Astrocyte (in vitro differentiated cells and primary cell): Measurements from ENCODE around the gene SPATA31D3. TPM values are rescaled to one million over a fixed set of nuclear protein-coding genes. Genes with fewer than 3 reads are reported as not detected.
"Not testable (repeated sequence)": the region's sequence is repeated elsewhere in the genome, so short reads cannot be mapped to it uniquely, and the experiment has no call there.

Experiments
- DNase-seq: peaks from one replicate; pipeline ENCODE4 v3.0.0-alpha.2; 2010; ENCODE audit warnings: low read depth
- FAIRE-seq: peaks from 2 replicates; lab custom pipeline; 2011; peaks lifted over from hg19 to GRCh38; lab: Jason Lieb, UNC
- H2AFZ ChIP-seq: 2 replicates; pipeline ENCODE4 v1.6.0; 2012; ENCODE audit warnings: low read depth, low read length, inconsistent platforms
- H3K27ac ChIP-seq: 2 replicates; pipeline ENCODE4 v1.5.1; 2011; ENCODE audit warnings: low read depth, low read length, inconsistent platforms
- H3K27me3 ChIP-seq: 2 replicates; pipeline ENCODE4 v1.6.0; 2011; ENCODE audit warnings: low read length, inconsistent platforms; ENCODE audit not compliant: insufficient read depth
- H3K36me3 ChIP-seq: 2 replicates; pipeline ENCODE4 v1.5.1; 2011; ENCODE audit warnings: low read length, inconsistent platforms; ENCODE audit not compliant: insufficient read depth
- H3K4me1 ChIP-seq: 2 replicates; pipeline ENCODE4 v1.5.1; 2011; ENCODE audit warnings: low read length, inconsistent platforms; ENCODE audit not compliant: insufficient read depth
- H3K4me2 ChIP-seq: 2 replicates; pipeline ENCODE4 v1.6.0; 2012; ENCODE audit warnings: low read length, inconsistent platforms
- H3K4me3 ChIP-seq: 2 replicates; pipeline ENCODE4 v1.5.1; 2011; ENCODE audit warnings: low read depth, mild to moderate bottlenecking, low read length, inconsistent platforms; ENCODE audit not compliant: insufficient read depth
- H3K79me2 ChIP-seq: 2 replicates; pipeline ENCODE4 v1.6.0; 2012; ENCODE audit warnings: mild to moderate bottlenecking, low read length, inconsistent platforms; ENCODE audit not compliant: insufficient read depth
- H3K9ac ChIP-seq: 2 replicates; pipeline ENCODE4 v1.6.0; 2012; ENCODE audit warnings: mild to moderate bottlenecking, low read length, inconsistent platforms
- H3K9me3 ChIP-seq: 2 replicates; pipeline ENCODE4 v1.5.1; 2012; ENCODE audit warnings: low read depth, mild to moderate bottlenecking, low read length, inconsistent platforms; ENCODE audit not compliant: insufficient read depth
- H4K20me1 ChIP-seq: 2 replicates; pipeline ENCODE4 v1.6.0; 2012; ENCODE audit warnings: low read length, inconsistent platforms; ENCODE audit not compliant: insufficient read depth
- H3K27ac Mint-ChIP-seq: one replicate; pipeline ENCODE4 v1.8.0; 2021; ENCODE audit warnings: mild to moderate bottlenecking, mixed read lengths; ENCODE audit not compliant: unreplicated experiment
- H3K27me3 Mint-ChIP-seq: one replicate; pipeline ENCODE4 v1.8.0; 2021; ENCODE audit warnings: low read depth, mixed read lengths; ENCODE audit not compliant: unreplicated experiment
- H3K36me3 Mint-ChIP-seq: one replicate; pipeline ENCODE4 v1.8.0; 2021; ENCODE audit warnings: low read depth, mixed read lengths; ENCODE audit not compliant: unreplicated experiment
- H3K4me1 Mint-ChIP-seq: one replicate; pipeline ENCODE4 v1.8.0; 2021; ENCODE audit warnings: low read depth, mixed read lengths; ENCODE audit not compliant: unreplicated experiment
- H3K4me3 Mint-ChIP-seq: one replicate; pipeline ENCODE4 v1.8.0; 2021; ENCODE audit warnings: mild to moderate bottlenecking, moderate library complexity, mixed read lengths; ENCODE audit not compliant: unreplicated experiment
- H3K9me3 Mint-ChIP-seq: one replicate; pipeline ENCODE4 v1.8.0; 2021; ENCODE audit warnings: mild to moderate bottlenecking, mixed read lengths; ENCODE audit not compliant: unreplicated experiment
- CTCF ChIP-seq: IDR thresholded peaks from 2 replicates; pipeline ENCODE4 v1.5.1; 2011; ENCODE audit warnings: low read depth, mild to moderate bottlenecking, inconsistent platforms, low read length, moderate library complexity; ENCODE audit not compliant: insufficient read depth
- EZH2 ChIP-seq: IDR thresholded peaks from 2 replicates; pipeline ENCODE4 v1.6.1; 2012; ENCODE audit warnings: mild to moderate bottlenecking, low read length, inconsistent platforms; ENCODE audit not compliant: insufficient read depth
- total RNA-seq: library from RNA; stranded (reverse); gene quantifications from 2 replicates; pipeline ENCODE4 v1.2.1, GENCODE V29; 2021

Gene SPATA31D3
- total RNA-seq, 1 donor from 2014 or later, result not detected

- no peak overlapping the region for H2AFZ ChIP-seq
- no peaks in the 10 kb centered on the region for H3K79me2 ChIP-seq
- no peaks in the 10 kb centered on the region for H3K36me3 ChIP-seq
- no peaks in the 10 kb centered on the region for H3K36me3 Mint-ChIP-seq
- H3K27me3 ChIP-seq, result peaks cover 2% of the 10 kb centered on the region
- H3K9ac ChIP-seq, result no peak overlapping the region
- H3K27ac ChIP-seq, result no peak overlapping the region
- H4K20me1 ChIP-seq, result no peaks in the 10 kb centered on the region
- peaks cover 2% of the 10 kb centered on the region for H3K9me3 Mint-ChIP-seq
- no peak overlapping the region for H3K4me2 ChIP-seq
- FAIRE-seq, result no peak
- H3K4me1 ChIP-seq, result peaks cover 4% of the 10 kb centered on the region
- no peak overlapping the region for H3K4me3 ChIP-seq
- H3K9me3 ChIP-seq, result no peaks in the 10 kb centered on the region
- no peak for TF ChIP-seq EZH2
- no peak for TF ChIP-seq CTCF
- DNase-seq, result peak; percentile 86
- H3K4me1 Mint-ChIP-seq, result peaks cover 8% of the 10 kb centered on the region
- peak overlapping the region; percentile 41 for H3K27ac Mint-ChIP-seq
- H3K27me3 Mint-ChIP-seq, result peaks cover 12% of the 10 kb centered on the region
- no peak overlapping the region for H3K4me3 Mint-ChIP-seq
These were observed 27.3 kb upstream of the SPATA31D3 start for GRCh38 chr9:81915801-81916505.

GRCh38 chr9:81918507-81918906 is 24.8 kb upstream of the SPATA31D3 start:
- not testable (repeated sequence) for H3K36me3 ChIP-seq, H3K27ac Mint-ChIP-seq, H4K20me1 ChIP-seq, H3K9me3 Mint-ChIP-seq, H3K4me2 ChIP-seq, H3K4me3 ChIP-seq, H2AFZ ChIP-seq, H3K27ac ChIP-seq, H3K4me1 Mint-ChIP-seq, DNase-seq, H3K79me2 ChIP-seq, H3K36me3 Mint-ChIP-seq, H3K9me3 ChIP-seq, H3K27me3 ChIP-seq, H3K4me3 Mint-ChIP-seq, H3K4me1 ChIP-seq, H3K9ac ChIP-seq, FAIRE-seq
- H3K27me3 Mint-ChIP-seq, result peaks cover 12% of the 10 kb centered on the region

- not testable (repeated sequence) for DNase-seq, H3K4me3 Mint-ChIP-seq, FAIRE-seq, H3K36me3 ChIP-seq, H3K27me3 ChIP-seq, H3K4me2 ChIP-seq, H3K36me3 Mint-ChIP-seq, H3K27ac Mint-ChIP-seq, H2AFZ ChIP-seq, H3K4me1 ChIP-seq, H3K27ac ChIP-seq, H3K9ac ChIP-seq, H4K20me1 ChIP-seq, H3K4me1 Mint-ChIP-seq, H3K9me3 ChIP-seq, H3K79me2 ChIP-seq, H3K27me3 Mint-ChIP-seq, H3K9me3 Mint-ChIP-seq, H3K4me3 ChIP-seq
These were observed 15.0 kb upstream of the SPATA31D3 start, which contains the start of gene SPATA31D4 for GRCh38 chr9:81928305-81928704. SPATA31D4 (plus strand) TSS chr9:81928428; CDS start chr9:81928514, 86 bp downstream.

DNA sequence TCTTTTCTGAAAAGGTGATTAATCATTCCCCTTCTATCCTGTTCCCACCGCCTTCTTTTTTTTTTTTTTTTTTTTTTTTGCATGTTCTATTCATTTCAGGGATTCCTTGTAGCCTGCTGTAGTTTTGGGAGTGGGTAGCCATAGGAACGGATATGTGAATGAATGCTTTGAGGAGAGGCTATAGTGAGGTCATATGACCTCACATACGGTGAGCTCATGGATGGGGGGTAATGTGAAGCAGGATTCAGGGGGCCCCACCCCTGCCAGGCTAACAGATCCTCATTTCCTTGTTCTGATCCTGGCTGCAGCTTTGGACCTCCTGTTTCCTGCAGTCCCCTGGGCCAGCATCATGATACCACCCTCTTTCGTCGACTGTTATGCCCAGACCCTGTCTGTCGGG is 13.2 kb upstream of the SPATA31D3 start:
- H2AFZ ChIP-seq, H3K4me3 ChIP-seq, H3K4me3 Mint-ChIP-seq, FAIRE-seq, H3K9ac ChIP-seq, H3K9me3 ChIP-seq, H3K79me2 ChIP-seq, H3K27me3 ChIP-seq, H3K4me1 ChIP-seq, H3K4me1 Mint-ChIP-seq, H3K27me3 Mint-ChIP-seq, DNase-seq, H4K20me1 ChIP-seq, H3K9me3 Mint-ChIP-seq, H3K36me3 Mint-ChIP-seq, H3K27ac ChIP-seq, H3K36me3 ChIP-seq, H3K4me2 ChIP-seq, H3K27ac Mint-ChIP-seq: not testable (repeated sequence)

GRCh38 chr9:81933547-81933946 is 9.8 kb upstream of the SPATA31D3 start:
- not testable (repeated sequence) for H3K4me2 ChIP-seq, DNase-seq, H3K4me3 ChIP-seq, H3K9me3 Mint-ChIP-seq, H3K27me3 Mint-ChIP-seq, H3K27ac Mint-ChIP-seq, H3K27ac ChIP-seq, H3K79me2 ChIP-seq, H3K36me3 Mint-ChIP-seq, H2AFZ ChIP-seq, H3K36me3 ChIP-seq, H3K4me1 ChIP-seq, H3K9me3 ChIP-seq, H3K27me3 ChIP-seq, H3K4me3 Mint-ChIP-seq, H4K20me1 ChIP-seq, FAIRE-seq, H3K9ac ChIP-seq, H3K4me1 Mint-ChIP-seq
